Astrocyte of the spinal cord (primary cell): ENCODE results near the gene CLRN2.

Experiments
- DNase-seq: peaks from one replicate; pipeline ENCODE4 v3.0.0; 2011; ENCODE audit warnings: low read depth, low spot score
- H3K4me3 ChIP-seq: 2 replicates; pipeline ENCODE4 v1.5.1; 2011; ENCODE audit warnings: low read depth, mild to moderate bottlenecking, low read length, moderate library complexity
- CTCF ChIP-seq: IDR thresholded peaks from 2 replicates; pipeline ENCODE4 v1.5.1; 2012; ENCODE audit warnings: low read depth, mild to moderate bottlenecking, low read length, inconsistent platforms
- in situ Hi-C: cut with HindIII; loops from 2 replicates; pipeline ENCODE4 v1.10.0; 2017; ENCODE audit warnings: low sequenced_read_pairs

CLRN2 gene

GRCh38 chr4:17500574-17500973 lies 14.4 kb upstream of the CLRN2 start:
- in situ Hi-C loops, result no loop called here

GRCh38 chr4:17502756-17503155 lies 12.2 kb upstream of the CLRN2 start:
- peak; percentile 75 for DNase-seq
- H3K4me3 ChIP-seq, result no peak overlapping the region
- in situ Hi-C loops, result no loop called here
- no peak for TF ChIP-seq CTCF

More at GRCh38 chr4:17500574-17500973, 14.4 kb upstream of the CLRN2 start:
- no peak for TF ChIP-seq CTCF
- DNase-seq, result no peak
- H3K4me3 ChIP-seq, result no peak overlapping the region

- TF ChIP-seq CTCF, result no peak
- DNase-seq, result no peak
- H3K4me3 ChIP-seq, result no peak overlapping the region
- in situ Hi-C loops, result no loop called here
Observed at GRCh38 chr4:17504081-17504480, 10.9 kb upstream of the CLRN2 start.

GRCh38 chr4:17510582-17510981 lies 4.4 kb upstream of the CLRN2 start:
- no peak overlapping the region for H3K4me3 ChIP-seq
- no peak for TF ChIP-seq CTCF
- DNase-seq, result no peak
- in situ Hi-C loops, result no loop called here

- peak; percentile 30 for DNase-seq
- in situ Hi-C loops, result no loop called here
- no peak for TF ChIP-seq CTCF
- peak overlapping the region; percentile 69 for H3K4me3 ChIP-seq
Observed at GRCh38 chr4:17511051-17511450, 3.9 kb upstream of the CLRN2 start.

GRCh38 chr4:17511509-17511949 lies 3.4 kb upstream of the CLRN2 start:
- peak; percentile 38 for DNase-seq
- in situ Hi-C loops, result no loop called here
- peak overlapping the region; percentile 69 for H3K4me3 ChIP-seq
- no peak for TF ChIP-seq CTCF
